ENCODE results near the gene GJE1.
A peak's percentile ranks its signal among the peaks of the same experiment; 100 is the strongest.
"Not testable (repeated sequence)": the region's sequence is repeated elsewhere in the genome, so short reads cannot be mapped to it uniquely, and the experiment has no call there.

GJE1 gene

DNA sequence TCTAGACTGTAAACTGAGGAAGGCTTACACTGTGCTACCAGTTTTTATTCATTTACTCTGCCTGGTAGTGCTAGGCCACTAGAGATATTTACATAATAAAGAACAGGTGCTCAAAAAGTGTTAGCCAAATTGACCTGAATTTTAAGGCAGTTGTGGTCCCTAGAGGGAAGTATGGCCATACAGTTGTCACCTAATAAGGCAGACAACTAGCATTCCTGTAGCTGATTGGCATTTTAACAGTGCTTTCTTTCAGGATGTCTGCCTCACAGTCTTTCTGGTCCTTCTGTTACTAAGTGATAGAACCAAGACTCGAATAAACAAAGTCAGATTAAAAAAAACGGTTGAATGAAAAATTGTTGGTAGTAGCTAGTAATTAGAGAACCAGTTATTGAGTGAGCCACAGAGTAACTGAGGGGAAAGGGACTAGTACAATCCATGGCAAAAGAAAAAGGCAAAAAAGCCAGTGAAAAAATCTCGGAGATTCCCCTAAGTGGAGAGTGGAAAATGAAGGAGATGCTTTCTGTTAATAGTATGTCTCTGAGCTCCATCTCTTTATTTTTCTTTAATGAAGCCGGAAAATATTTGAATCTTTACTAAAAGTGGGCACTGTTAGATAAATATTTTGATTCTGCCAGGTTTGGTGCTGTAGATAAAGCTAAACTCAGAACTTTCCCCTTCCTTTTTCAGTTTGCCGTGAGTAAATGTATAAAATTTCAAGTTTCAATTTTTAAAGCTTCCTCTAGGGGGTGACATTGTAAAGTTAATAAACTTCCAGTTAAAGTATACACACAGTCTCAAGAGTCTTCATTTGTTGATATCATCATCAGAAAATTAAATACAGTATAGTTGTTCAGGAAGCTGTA is 23.4 kb downstream of the GJE1 start:
- DNase-seq (ENCODE audit: low read depth, low spot score): peak; percentile 15
- no peak overlapping the region for H3K4me3 ChIP-seq (ENCODE audit: low read length)

DNA sequence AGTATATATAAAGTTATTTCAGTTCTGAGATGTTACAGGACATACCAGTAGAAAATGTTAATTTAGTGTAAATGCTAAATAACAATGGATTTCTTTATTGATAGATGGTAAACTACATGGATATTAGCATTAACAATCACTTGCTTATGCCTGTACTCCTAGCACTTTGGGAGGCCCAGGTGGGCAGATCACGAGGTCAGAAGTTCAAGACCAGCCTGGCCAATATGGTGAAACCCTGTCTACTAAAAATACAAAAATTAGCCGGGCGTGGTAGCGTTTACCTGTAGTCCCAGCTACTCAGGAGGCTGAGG is 24.0 kb downstream of the GJE1 start:
- H3K4me3 ChIP-seq (ENCODE audit: low read length); DNase-seq (ENCODE audit: low read depth, low spot score): not testable (repeated sequence)

- H3K4me3 ChIP-seq (ENCODE audit: low read length): no peak overlapping the region
- no peak for DNase-seq (ENCODE audit: low read depth, low spot score)
Observed at GRCh38 chr6:142162780-142163179, 30.1 kb downstream of the GJE1 start.

- DNase-seq (ENCODE audit: low read depth, low spot score): no peak
- no peak overlapping the region for H3K4me3 ChIP-seq (ENCODE audit: low read length)
Observed at GRCh38 chr6:142165227-142165626, 32.5 kb downstream of the GJE1 start.

DNA sequence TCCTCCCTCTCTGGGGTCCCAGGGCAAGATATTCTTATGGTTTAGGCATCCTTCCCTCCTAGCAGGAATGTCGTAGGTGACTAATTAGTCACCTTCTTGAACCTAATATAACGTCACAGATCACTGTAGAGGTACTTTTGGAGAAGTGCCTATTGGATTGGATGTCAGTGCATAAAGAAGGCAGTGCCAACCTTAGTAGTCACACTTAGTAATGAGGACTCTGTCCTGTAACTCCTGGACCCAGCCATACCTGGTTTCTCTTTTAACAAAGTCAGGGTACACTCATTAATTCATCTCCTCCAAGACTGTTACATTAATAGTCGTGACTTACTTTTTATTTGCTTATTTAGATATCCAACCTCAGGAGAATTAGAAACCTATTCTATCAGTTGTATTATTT is 34.3 kb downstream of the GJE1 start:
- no peak for DNase-seq (ENCODE audit: low read depth, low spot score)
- H3K4me3 ChIP-seq (ENCODE audit: low read length): no peak overlapping the region

GRCh38 chr6:142167486-142167885 is 34.8 kb downstream of the GJE1 start:
- H3K4me3 ChIP-seq (ENCODE audit: low read length): no peak overlapping the region
- DNase-seq (ENCODE audit: low read depth, low spot score): no peak

DNA sequence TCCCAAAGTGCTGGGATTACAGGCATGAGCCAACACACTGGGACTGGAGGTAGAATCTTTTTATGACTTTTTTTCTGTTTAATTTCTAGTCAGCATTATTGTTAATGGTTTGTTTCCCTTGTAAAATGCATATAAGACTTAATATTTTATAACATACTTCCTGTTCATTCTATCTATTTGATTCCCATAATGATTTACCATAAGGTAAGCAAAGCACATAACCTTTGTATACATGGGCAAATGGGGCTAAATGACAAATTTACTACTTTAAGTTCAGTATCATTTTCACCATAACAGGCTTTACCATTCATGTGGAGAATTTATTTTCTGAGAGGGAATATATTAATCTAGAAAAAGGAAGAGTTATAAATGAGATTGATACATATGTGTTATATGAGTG is 38.6 kb downstream of the GJE1 start:
- H3K4me3 ChIP-seq (ENCODE audit: low read length): no peak overlapping the region
- no peak for DNase-seq (ENCODE audit: low read depth, low spot score)

- DNase-seq (ENCODE audit: low read depth, low spot score): no peak
- H3K4me3 ChIP-seq (ENCODE audit: low read length): no peak overlapping the region
Observed at GRCh38 chr6:142172758-142173157, 40.0 kb downstream of the GJE1 start.

- no peak overlapping the region for H3K4me3 ChIP-seq (ENCODE audit: low read length)
- no peak for DNase-seq (ENCODE audit: low read depth, low spot score)
Observed at GRCh38 chr6:142173980-142174379, 41.3 kb downstream of the GJE1 start.

- no peak for DNase-seq (ENCODE audit: low read depth, low spot score)
- H3K4me3 ChIP-seq (ENCODE audit: low read length): no peak overlapping the region
Observed at GRCh38 chr6:142174703-142175102, 42.0 kb downstream of the GJE1 start.

DNA sequence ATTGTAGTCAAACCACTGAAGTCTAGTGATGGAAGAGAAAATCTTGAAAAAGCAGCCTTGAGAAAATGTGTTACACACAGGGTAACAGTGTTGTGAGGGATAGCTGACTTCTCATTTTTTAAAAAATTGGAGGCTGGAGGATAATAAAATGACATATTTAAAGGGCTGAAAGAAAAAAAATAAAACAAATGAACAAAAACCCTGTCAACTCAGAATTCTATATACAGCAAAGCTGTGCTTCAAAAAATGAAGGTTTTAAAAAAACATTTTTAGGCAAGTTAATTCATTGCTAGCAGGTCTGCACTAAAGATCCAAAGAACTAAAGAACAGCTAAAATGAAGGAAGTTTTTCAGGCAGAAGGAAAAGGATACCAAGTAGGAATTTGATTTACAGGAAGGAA is 45.4 kb downstream of the GJE1 start:
- no peak overlapping the region for H3K4me3 ChIP-seq (ENCODE audit: low read length)
- DNase-seq (ENCODE audit: low read depth, low spot score): no peak

GRCh38 chr6:142182004-142182403 is 49.3 kb downstream of the GJE1 start:
- H3K4me3 ChIP-seq (ENCODE audit: low read length): no peak overlapping the region
- no peak for DNase-seq (ENCODE audit: low read depth, low spot score)

GRCh38 chr6:142183351-142183750 is 50.6 kb downstream of the GJE1 start:
- no peak overlapping the region for H3K4me3 ChIP-seq (ENCODE audit: low read length)
- DNase-seq (ENCODE audit: low read depth, low spot score): no peak

DNA sequence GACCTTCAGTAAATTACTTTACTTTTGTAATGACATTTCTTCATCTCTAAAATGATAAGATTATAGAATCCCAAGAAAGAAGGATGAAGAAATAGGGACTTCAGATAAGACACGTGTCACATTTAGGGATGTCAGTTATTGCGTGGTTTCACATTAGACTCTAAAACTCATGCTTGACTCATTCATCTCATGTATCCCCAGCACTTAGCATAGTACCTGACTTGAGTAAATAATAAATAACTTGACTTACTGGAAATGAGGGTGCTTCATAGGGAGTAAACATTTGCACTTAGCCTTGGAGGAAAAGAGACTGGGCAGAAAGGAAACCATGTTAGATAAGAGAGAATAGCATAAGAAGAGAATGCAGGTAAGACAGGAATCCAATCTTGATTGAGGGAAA is 51.6 kb downstream of the GJE1 start:
- no peak overlapping the region for H3K4me3 ChIP-seq (ENCODE audit: low read length)
- no peak for DNase-seq (ENCODE audit: low read depth, low spot score)

Measured in Jurkat, Clone E6-1 (cell line).